H1 (cell line): ENCODE measurements around the gene PPP1R7. TPM values are rescaled to one million over a fixed set of nuclear protein-coding genes. Genes with fewer than 3 reads are reported as not detected.

Source experiments
- CTCF ChIA-PET: fragments of 300-600 bp; sonication (Branson Sonifier 250); formaldehyde crosslinking; loops from one replicate; lab custom pipeline; 2021; ENCODE audit not compliant: partially characterized antibody; lab: Charles Lee
- POLR2A ChIA-PET: fragments of 300-600 bp; sonication (Branson Sonifier 250); formaldehyde crosslinking; loops from one replicate; lab custom pipeline; 2021; ENCODE audit warnings: inconsistent platforms; ENCODE audit not compliant: partially characterized antibody; lab: Charles Lee
- DNase-seq, 2 experiments: peaks; one replicate each; pipeline versions ENCODE4 v3.0.0 to v3.0.0-alpha.2; 2010 to 2022; ENCODE audit warnings: low spot score in 2 of 2, low read depth in 1 of 2, mixed read lengths in 1 of 2
- FAIRE-seq: peaks from 2 replicates; lab custom pipeline; 2011; peaks lifted over from hg19 to GRCh38; lab: Jason Lieb, UNC
- H2AFZ ChIP-seq: 2 replicates; pipeline ENCODE4 v1.8.1; 2012; ENCODE audit warnings: low read length, inconsistent platforms
- H2AK5ac ChIP-seq: 2 replicates; pipeline ENCODE4 v1.6.1; 2013; ENCODE audit warnings: low read depth, low read length
- H2BK120ac ChIP-seq: replicated peaks from 2 replicates; pipeline ENCODE3; 2013; ENCODE audit warnings: low read depth, low read length, inconsistent platforms
- H2BK12ac ChIP-seq: 2 replicates; pipeline ENCODE4 v1.6.1; 2013; ENCODE audit warnings: low read depth, low read length
- H2BK15ac ChIP-seq: 2 replicates; pipeline ENCODE4 v1.6.1; 2013; ENCODE audit warnings: low read length
- H2BK20ac ChIP-seq: 2 replicates; pipeline ENCODE4 v1.6.1; 2013; ENCODE audit warnings: low read length
- H2BK5ac ChIP-seq: 2 replicates; pipeline ENCODE4 v1.6.1; 2013; ENCODE audit warnings: low read depth, low read length
- H3K14ac ChIP-seq: 2 replicates; pipeline ENCODE4 v1.6.1; 2013; ENCODE audit warnings: inconsistent platforms; ENCODE audit not compliant: insufficient read length
- H3K18ac ChIP-seq: 2 replicates; pipeline ENCODE4 v1.6.1; 2013; ENCODE audit warnings: low read length; ENCODE audit errors: extremely low read depth
- H3K23ac ChIP-seq: 2 replicates; pipeline ENCODE4 v1.6.1; 2013; ENCODE audit warnings: inconsistent platforms; ENCODE audit not compliant: insufficient read length
- H3K23me2 ChIP-seq: 2 replicates; pipeline ENCODE4 v1.6.1; 2013; ENCODE audit warnings: low read depth, low read length
- H3K27ac ChIP-seq: 2 replicates; pipeline ENCODE4 v1.6.1; 2011; ENCODE audit warnings: low read depth, low read length, inconsistent platforms
- H3K27me3 ChIP-seq, 4 experiments: replicated peaks in 1 of 4; 1 replicate in 1 of 4; 2 replicates in 3 of 4; pipeline versions ENCODE4 v1.6.1 to v1.8.1; 2011 to 2013; ENCODE audit warnings: low read length in 3 of 4, mild to moderate bottlenecking in 3 of 4, inconsistent platforms in 2 of 4, mixed read lengths in 2 of 4, moderate library complexity in 1 of 4; ENCODE audit not compliant: control insufficient read depth in 3 of 4, insufficient read depth in 3 of 4; ENCODE audit errors: extremely low read depth in 1 of 4
- H3K36me3 ChIP-seq, 4 experiments: 2 replicates each; pipeline versions ENCODE4 v1.6.1 to v1.8.1; 2011 to 2013; ENCODE audit warnings: mild to moderate bottlenecking in 4 of 4, low read length in 3 of 4, moderate library complexity in 2 of 4, control low read depth in 1 of 4, inconsistent platforms in 1 of 4; ENCODE audit not compliant: insufficient read depth in 4 of 4, control insufficient read depth in 2 of 4
- H3K4ac ChIP-seq: replicated peaks from 2 replicates; pipeline ENCODE3; 2013; ENCODE audit warnings: low read length, low read depth, mixed read lengths, inconsistent platforms; ENCODE audit not compliant: insufficient read length
- H3K4me1 ChIP-seq, 4 experiments: replicated peaks in 1 of 4; 1 replicate in 1 of 4; 2 replicates in 3 of 4; pipeline versions ENCODE4 v1.6.1 to v1.8.1; 2011 to 2013; ENCODE audit warnings: low read length in 3 of 4, inconsistent platforms in 2 of 4, mixed read lengths in 1 of 4; ENCODE audit not compliant: insufficient read depth in 4 of 4, control insufficient read depth in 3 of 4
- H3K4me2 ChIP-seq, 2 experiments: 2 replicates each; pipeline versions ENCODE4 v1.6.1 to v1.8.1; 2011 to 2013; ENCODE audit warnings: low read depth in 2 of 2, low read length in 2 of 2, control low read depth in 1 of 2, inconsistent platforms in 1 of 2, mild to moderate bottlenecking in 1 of 2; ENCODE audit not compliant: insufficient read depth in 1 of 2
- H3K4me3 ChIP-seq, 4 experiments: fragments of 200-600, 300-600 bp in 1 of 4; sonication (generic), shearing (Covaris generic), sonication (Bioruptor Twin) in 1 of 4; 2 replicates each; pipeline versions ENCODE4 v1.5.1 to v1.8.1; 2011 to 2016; ENCODE audit warnings: low read length in 4 of 4, low read depth in 3 of 4, control low read depth in 2 of 4, inconsistent platforms in 2 of 4, mild to moderate bottlenecking in 2 of 4, mixed read lengths in 1 of 4, moderate library complexity in 1 of 4; ENCODE audit not compliant: insufficient read depth in 2 of 4; ENCODE audit errors: extremely low read depth in 1 of 4
- H3K56ac ChIP-seq: replicated peaks from 2 replicates; pipeline ENCODE3; 2013; ENCODE audit warnings: low read depth, mild to moderate bottlenecking, mixed read lengths, low read length, inconsistent platforms; ENCODE audit not compliant: insufficient read length
- H3K79me1 ChIP-seq: 2 replicates; pipeline ENCODE4 v1.6.1; 2013; ENCODE audit warnings: low read depth, low read length, control low read depth
- H3K79me2 ChIP-seq, 2 experiments: 2 replicates each; pipeline versions ENCODE4 v1.6.1 to v1.8.1; 2012 to 2013; ENCODE audit warnings: low read length in 2 of 2, mild to moderate bottlenecking in 2 of 2, inconsistent platforms in 1 of 2; ENCODE audit not compliant: insufficient read depth in 2 of 2, control insufficient read depth in 1 of 2
- H3K9ac ChIP-seq, 4 experiments: replicated peaks in 1 of 4; 1 replicate in 1 of 4; 2 replicates in 3 of 4; pipeline versions ENCODE4 v1.6.1 to v1.8.1; 2011 to 2013; ENCODE audit warnings: low read depth in 3 of 4, low read length in 3 of 4, control low read depth in 2 of 4, mild to moderate bottlenecking in 2 of 4, moderate library complexity in 2 of 4, inconsistent platforms in 1 of 4; ENCODE audit errors: extremely low read depth in 1 of 4
- H3K9me3 ChIP-seq, 2 experiments: 2 replicates each; pipeline versions ENCODE4 v1.6.1 to v1.8.1; 2012 to 2013; ENCODE audit warnings: mild to moderate bottlenecking in 2 of 2, moderate library complexity in 2 of 2, control low read depth in 1 of 2, inconsistent platforms in 1 of 2, low read depth in 1 of 2, low read length in 1 of 2, mixed read lengths in 1 of 2; ENCODE audit not compliant: insufficient read depth in 2 of 2
- H4K20me1 ChIP-seq, 2 experiments: replicated peaks in 1 of 2; 2 replicates each; pipeline versions ENCODE3 to v1.8.1; 2011 to 2013; ENCODE audit warnings: inconsistent platforms in 2 of 2, low read length in 2 of 2, mild to moderate bottlenecking in 1 of 2; ENCODE audit not compliant: insufficient read depth in 2 of 2, control insufficient read depth in 1 of 2
- H4K5ac ChIP-seq: 2 replicates; pipeline ENCODE4 v1.6.1; 2013; ENCODE audit warnings: low read length, low read depth, mixed read lengths, inconsistent platforms; ENCODE audit not compliant: insufficient read length
- H4K8ac ChIP-seq: 2 replicates; pipeline ENCODE4 v1.8.0; 2013; ENCODE audit warnings: mild to moderate bottlenecking, moderate library complexity, low read length, inconsistent platforms; ENCODE audit not compliant: insufficient read depth; ENCODE audit errors: extremely low read depth
- H4K91ac ChIP-seq: replicated peaks from 2 replicates; pipeline ENCODE3; 2013; ENCODE audit warnings: low read length, mixed read lengths, inconsistent platforms; ENCODE audit not compliant: insufficient read length
- EP300 ChIP-seq, 2 experiments: IDR thresholded peaks; 1 replicate in 1 of 2; 2 replicates in 1 of 2; pipeline ENCODE4 v1.6.1; 2011 to 2012; ENCODE audit warnings: low read depth in 2 of 2, low read length in 2 of 2, mild to moderate bottlenecking in 2 of 2, borderline replicate concordance in 1 of 2, inconsistent platforms in 1 of 2, moderate library complexity in 1 of 2
- EZH2 ChIP-seq: fragments of 200-600 bp; sonication (generic); IDR thresholded peaks from 2 replicates; pipeline ENCODE4 v1.7.1; 2012; ENCODE audit warnings: low read depth, mild to moderate bottlenecking, moderate library complexity, low read length, inconsistent platforms; ENCODE audit not compliant: severe bottlenecking
- NRF1 ChIP-seq: IDR thresholded peaks from 2 replicates; pipeline ENCODE4 v1.6.1; 2011; ENCODE audit warnings: mild to moderate bottlenecking, low read depth, low read length, improper control_type of control experiment
- RFX5 ChIP-seq: IDR thresholded peaks from 2 replicates; pipeline ENCODE4 v1.6.1; 2011; ENCODE audit warnings: low read depth, low read length, improper control_type of control experiment, borderline replicate concordance
- ZNF274 ChIP-seq: IDR thresholded peaks from 2 replicates; pipeline ENCODE4 v1.7.0; 2012; ENCODE audit warnings: low read length, borderline replicate concordance; ENCODE audit errors: extremely low read depth
- WGBS, 2 experiments: shearing (Covaris generic) in 1 of 2; methylation state at CpG; one replicate each; pipeline versions ENCODE4 v1.1.6 to v1.1.7; 2013 to 2015; ENCODE audit warnings: low lambda C conversion rate in 2 of 2, mixed read lengths in 2 of 2, inconsistent platforms in 1 of 2, low coverage in 1 of 2, missing lambda C conversion rate in 1 of 2; ENCODE audit not compliant: insufficient replicate concordance in 2 of 2, insufficient coverage in 1 of 2, insufficient read length in 1 of 2; ENCODE audit errors: extremely low coverage in 1 of 2, missing lambda C conversion rate in 1 of 2; 5-methylcytosine and 5-hydroxymethylcytosine counted together
- polyA plus RNA-seq, 7 experiments: library from polyadenylated mRNA; depleted of rRNA in 3 of 7; stranded (reverse) in 5 of 7; unstranded in 2 of 7; fragments of >200 nt in 5 of 7; fragments of 200-250 nt in 2 of 7; gene quantifications; 1 replicate in 5 of 7; 2 replicates in 1 of 7; 4 replicates in 1 of 7; pipeline versions ENCODE4 v1.2.1 to v1.2.3, GENCODE V29; 2011 to 2013; ENCODE audit warnings: missing spikeins in 2 of 7, mixed read lengths in 2 of 7
- total RNA-seq: library from RNA; stranded (reverse); fragmentation: NEBNext Ultra II Directional; extraction: Animal tissue kit (Norgen Biotek cat#: 25700); gene quantifications from 2 replicates; pipeline ENCODE4 v1.2.1, GENCODE V29; 2021

The PPP1R7 gene
- total and polyA plus RNA-seq, 2 of the 8 experiments (the other 6 are each of a cell fraction or from before 2014, with no cell fraction given): 22.2 to 64.0 TPM

GRCh38 chr2:241108271-241109209 lies 41.7 kb upstream of the PPP1R7 start:
- Histone ChIP-seq H3K27me3 (no peaks in the 10 kb centered on the region), H3K23me2 (no peaks in the 10 kb centered on the region; the same call in 1 of the 2 replicates), H2BK20ac (no peak overlapping the region), H3K79me1 (no peaks in the 10 kb centered on the region; the same call in 1 of the 2 replicates), H3K18ac (no peak overlapping the region), H2BK120ac (no peak overlapping the region), H4K91ac (no peak overlapping the region), H3K4ac (no peak overlapping the region), H3K56ac (no peak overlapping the region), H2BK5ac (peak overlapping the region; percentile 8; the same call in 1 of the 2 replicates), H3K14ac (no peak overlapping the region), H3K36me3 (peaks cover 0 to 20% (median 2%) of the 10 kb centered on the region in 4 experiments; a peak in 4 of 8 replicates), H2AK5ac (no peak overlapping the region), H3K27ac (no peak overlapping the region), H3K23ac (no peak overlapping the region), H4K5ac (no peak overlapping the region), H2BK15ac (no peak overlapping the region), H3K4me3 (no peak overlapping the region), H3K79me2 (no peaks in the 10 kb centered on the region), H3K4me2 (no peak overlapping the region), H3K9me3 (no peaks in the 10 kb centered on the region), H4K20me1 (peaks cover 3 to 6% of the 10 kb centered on the region in 2 experiments), H4K8ac (no peak overlapping the region; the same call in 1 of the 2 replicates), H3K4me1 (no peaks in the 10 kb centered on the region), H2AFZ (no peak overlapping the region), H3K9ac (no peak overlapping the region), H2BK12ac (no peak overlapping the region)
- CTCF ChIA-PET: interaction anchor here (1.1 kb wide), 1 partner anchor 9 kb away, joined by 4 read pairs; no protein-coding TSS in a partner anchor
- no peak for FAIRE-seq
- WGBS, 2 experiments: 91% methylated on average over 29 of the region's 35 CpGs; no CpG with 5 or more reads in 1 of the 2 experiments
- DNase-seq: no peak
- POLR2A ChIA-PET: interaction anchor here (0.5 kb wide), 1 partner anchor 167 kb away, joined by 3 read pairs; no protein-coding TSS in a partner anchor
- TF ChIP-seq ZNF274 (no peak), RFX5 (no peak), EZH2 (no peak), EP300 (IDR thresholded peaks at IDR 0.05; ENCODE audit: borderline replicate concordance in 1 of 2, low read depth in 2 of 2, low read length in 2 of 2) (no peak), NRF1 (no peak)
